H9 (cell line): Measurements from ENCODE around the gene ADAMTS17. TPM values are rescaled to one million over a fixed set of nuclear protein-coding genes. Genes with fewer than 3 reads are reported as not detected.

ENCODE experiments used
- DNase-seq: peaks from one replicate; pipeline ENCODE4 v3.0.0-alpha.2; 2017
- H2AFZ ChIP-seq: one replicate; pipeline ENCODE4 v1.6.1; 2013; ENCODE audit warnings: mild to moderate bottlenecking, low read length, control low read depth, moderate library complexity
- H2AK5ac ChIP-seq: 2 replicates; pipeline ENCODE4 v1.6.1; 2013; ENCODE audit warnings: low read length, control low read depth, mixed read lengths; ENCODE audit not compliant: insufficient read length
- H2BK120ac ChIP-seq: one replicate; pipeline ENCODE4 v1.6.1; 2013; ENCODE audit warnings: low read depth, mild to moderate bottlenecking, low read length, control low read depth, inconsistent platforms; ENCODE audit not compliant: poor library complexity, severe bottlenecking
- H2BK12ac ChIP-seq: 2 replicates; pipeline ENCODE4 v1.6.1; 2013; ENCODE audit warnings: low read length, control low read depth, mixed read lengths, low read depth; ENCODE audit not compliant: insufficient read length
- H2BK15ac ChIP-seq: 2 replicates; pipeline ENCODE4 v1.6.1; 2013; ENCODE audit warnings: low read depth, low read length, control low read depth
- H2BK20ac ChIP-seq: one replicate; pipeline ENCODE4 v1.6.1; 2013; ENCODE audit warnings: low read depth, mild to moderate bottlenecking, low read length, control low read depth, inconsistent platforms; ENCODE audit not compliant: poor library complexity, severe bottlenecking
- H2BK5ac ChIP-seq: 2 replicates; pipeline ENCODE4 v1.6.1; 2013; ENCODE audit warnings: low read length, control low read depth, mixed read lengths; ENCODE audit not compliant: insufficient read length
- H3K14ac ChIP-seq: 2 replicates; pipeline ENCODE4 v1.6.1; 2013; ENCODE audit warnings: low read length, control low read depth; ENCODE audit not compliant: insufficient read depth
- H3K18ac ChIP-seq: 2 replicates; pipeline ENCODE4 v1.6.1; 2013; ENCODE audit warnings: low read depth, mild to moderate bottlenecking, mixed read lengths, low read length, control low read depth; ENCODE audit not compliant: insufficient read length
- H3K23ac ChIP-seq: 2 replicates; pipeline ENCODE4 v1.6.1; 2013; ENCODE audit warnings: low read length, control low read depth, mixed read lengths, low read depth; ENCODE audit not compliant: insufficient read length
- H3K23me2 ChIP-seq: 2 replicates; pipeline ENCODE4 v1.6.1; 2013; ENCODE audit warnings: low read depth, mild to moderate bottlenecking, mixed read lengths, low read length, control low read depth; ENCODE audit not compliant: insufficient read length, poor library complexity, severe bottlenecking
- H3K27ac ChIP-seq: 2 replicates; pipeline ENCODE4 v1.5.1; 2013; ENCODE audit warnings: low read length, control low read depth, mixed read lengths, low read depth; ENCODE audit not compliant: insufficient read length
- H3K27me3 ChIP-seq: 2 replicates; pipeline ENCODE4 v1.6.1; 2013; ENCODE audit warnings: low read length, control low read depth, inconsistent platforms; ENCODE audit not compliant: insufficient read depth
- H3K4ac ChIP-seq: 2 replicates; pipeline ENCODE4 v1.6.1; 2013; ENCODE audit warnings: low read depth, mild to moderate bottlenecking, control low read depth, inconsistent platforms, low read length, moderate library complexity
- H3K4me1 ChIP-seq: 2 replicates; pipeline ENCODE4 v1.6.1; 2013; ENCODE audit warnings: low read length, control low read depth, inconsistent platforms; ENCODE audit not compliant: insufficient read depth
- H3K4me2 ChIP-seq: 2 replicates; pipeline ENCODE4 v1.6.1; 2013; ENCODE audit warnings: low read length, control low read depth, mixed read lengths; ENCODE audit not compliant: insufficient read length, insufficient read depth
- H3K56ac ChIP-seq: 2 replicates; pipeline ENCODE4 v1.6.1; 2013; ENCODE audit warnings: low read depth, mild to moderate bottlenecking, mixed read lengths, low read length, control low read depth; ENCODE audit not compliant: insufficient read length
- H3K79me1 ChIP-seq: 2 replicates; pipeline ENCODE4 v1.6.1; 2013; ENCODE audit warnings: low read depth, mild to moderate bottlenecking, moderate library complexity, low read length, control low read depth, inconsistent platforms; ENCODE audit not compliant: insufficient read depth, poor library complexity, severe bottlenecking
- H3K79me2 ChIP-seq: 2 replicates; pipeline ENCODE4 v1.6.1; 2013; ENCODE audit warnings: low read length, control low read depth, inconsistent platforms; ENCODE audit not compliant: insufficient read depth
- H3K9ac ChIP-seq: 2 replicates; pipeline ENCODE4 v1.6.1; 2013; ENCODE audit warnings: low read length, control low read depth, mixed read lengths; ENCODE audit not compliant: insufficient read length; ENCODE audit errors: extremely low read depth
- H3K9me3 ChIP-seq: one replicate; pipeline ENCODE4 v1.6.1; 2013; ENCODE audit warnings: low read depth, low read length, inconsistent platforms; ENCODE audit not compliant: control insufficient read depth
- H3T11ph ChIP-seq: one replicate; pipeline ENCODE4 v1.6.1; 2013; ENCODE audit warnings: mild to moderate bottlenecking, low read length, control low read depth, inconsistent platforms
- H4K20me1 ChIP-seq: one replicate; pipeline ENCODE4 v1.6.1; 2013; ENCODE audit not compliant: control insufficient read depth, insufficient read length, insufficient read depth
- H4K5ac ChIP-seq: 2 replicates; pipeline ENCODE4 v1.6.1; 2013; ENCODE audit warnings: low read depth, mild to moderate bottlenecking, mixed read lengths, low read length, control low read depth; ENCODE audit not compliant: insufficient read length
- H4K8ac ChIP-seq: replicated peaks from 2 replicates; pipeline ENCODE4 v1.6.1; 2013; ENCODE audit warnings: low read length, control low read depth, mixed read lengths, low read depth; ENCODE audit not compliant: insufficient read length
- H4K91ac ChIP-seq: 2 replicates; pipeline ENCODE4 v1.6.1; 2013; ENCODE audit warnings: low read depth, mild to moderate bottlenecking, moderate library complexity, mixed read lengths, low read length, control low read depth; ENCODE audit not compliant: insufficient read length
- H3K27ac Mint-ChIP-seq, 3 experiments: 2 replicates in 2 of 3; 3 replicates in 1 of 3; pipeline ENCODE4 v1.8.0; 2020 to 2021; ENCODE audit warnings: mixed read lengths in 3 of 3, mild to moderate bottlenecking in 1 of 3, moderate library complexity in 1 of 3
- H3K27me3 Mint-ChIP-seq: 2 replicates; pipeline ENCODE4 v1.8.0; 2021; ENCODE audit warnings: low read depth, mild to moderate bottlenecking, moderate library complexity, mixed read lengths
- H3K36me3 Mint-ChIP-seq, 3 experiments: 2 replicates in 2 of 3; 3 replicates in 1 of 3; pipeline ENCODE4 v1.8.0; 2020 to 2021; ENCODE audit warnings: low read depth in 3 of 3, mixed read lengths in 3 of 3; ENCODE audit not compliant: insufficient read depth in 1 of 3
- H3K4me1 Mint-ChIP-seq, 2 experiments: 2 replicates each; pipeline ENCODE4 v1.8.0; 2020; ENCODE audit warnings: mixed read lengths in 2 of 2
- H3K4me3 Mint-ChIP-seq, 2 experiments: 2 replicates in 1 of 2; 3 replicates in 1 of 2; pipeline ENCODE4 v1.8.0; 2020 to 2021; ENCODE audit warnings: mild to moderate bottlenecking in 2 of 2, mixed read lengths in 2 of 2, moderate library complexity in 1 of 2
- H3K9me3 Mint-ChIP-seq, 2 experiments: 2 replicates in 1 of 2; 3 replicates in 1 of 2; pipeline ENCODE4 v1.8.0; 2020; ENCODE audit warnings: mild to moderate bottlenecking in 2 of 2, mixed read lengths in 2 of 2, moderate library complexity in 1 of 2
- WGBS: extraction: QIAGEN DNeasy Blood & Tissue Kit; methylation state at CpG from one replicate; pipeline ENCODE4 v1.1.7; 2013; ENCODE audit warnings: missing lambda C conversion rate, low lambda C conversion rate, mixed read lengths; ENCODE audit not compliant: insufficient read length; ENCODE audit errors: extremely low coverage; 5-methylcytosine and 5-hydroxymethylcytosine counted together
- total RNA-seq: library from RNA; stranded (reverse); gene quantifications from 2 replicates; pipeline ENCODE4 v1.2.1, GENCODE V29; 2021
- TF ChIP-seq, protein P1 (sequence below): fragments of 200-600 bp; sonication (generic); conservative IDR thresholded peaks from 3 replicates; pipeline ENCODE4 v1.8.0; 2021; ENCODE audit warnings: antibody characterized with exemption, mild to moderate bottlenecking

Gene ADAMTS17
- total RNA-seq, 1 experiment from 2014 or later: 2.9 TPM

- no peaks in the 10 kb centered on the region for H4K20me1 ChIP-seq
- H2BK15ac ChIP-seq: no peak overlapping the region
- H3K4me1 ChIP-seq: no peaks in the 10 kb centered on the region
- H2AFZ ChIP-seq: no peak overlapping the region
- H3K27me3 Mint-ChIP-seq: peaks cover 8% of the 10 kb centered on the region
- no peak overlapping the region for H2BK120ac ChIP-seq
- no peak overlapping the region for H2BK20ac ChIP-seq
- H3K4me3 Mint-ChIP-seq: no peak overlapping the region
- no peak overlapping the region for H3K14ac ChIP-seq
- no peak overlapping the region for H4K5ac ChIP-seq
- H4K91ac ChIP-seq: no peak overlapping the region
- no peak overlapping the region for H3K23ac ChIP-seq
- no peaks in the 10 kb centered on the region for H3K23me2 ChIP-seq
- H3K4me1 Mint-ChIP-seq: no peaks in the 10 kb centered on the region
- no peaks in the 10 kb centered on the region for H3K79me1 ChIP-seq
- H3K4ac ChIP-seq: no peak overlapping the region
- H3K18ac ChIP-seq: no peak overlapping the region
- no peak overlapping the region for H3K27ac ChIP-seq
- H3K79me2 ChIP-seq: no peaks in the 10 kb centered on the region
- H3K4me2 ChIP-seq: no peak overlapping the region
- H3K9me3 Mint-ChIP-seq: peaks cover 9 to 14% of the 10 kb centered on the region in 2 experiments
- no peak overlapping the region for H3K56ac ChIP-seq
- H3K36me3 Mint-ChIP-seq: peaks cover 5 to 17% (median 9%) of the 10 kb centered on the region in 3 experiments; a peak in 6 of 7 replicates
- no peaks in the 10 kb centered on the region for H3K27me3 ChIP-seq
- H4K8ac ChIP-seq: no peak overlapping the region
- TF ChIP-seq, protein P1, sequence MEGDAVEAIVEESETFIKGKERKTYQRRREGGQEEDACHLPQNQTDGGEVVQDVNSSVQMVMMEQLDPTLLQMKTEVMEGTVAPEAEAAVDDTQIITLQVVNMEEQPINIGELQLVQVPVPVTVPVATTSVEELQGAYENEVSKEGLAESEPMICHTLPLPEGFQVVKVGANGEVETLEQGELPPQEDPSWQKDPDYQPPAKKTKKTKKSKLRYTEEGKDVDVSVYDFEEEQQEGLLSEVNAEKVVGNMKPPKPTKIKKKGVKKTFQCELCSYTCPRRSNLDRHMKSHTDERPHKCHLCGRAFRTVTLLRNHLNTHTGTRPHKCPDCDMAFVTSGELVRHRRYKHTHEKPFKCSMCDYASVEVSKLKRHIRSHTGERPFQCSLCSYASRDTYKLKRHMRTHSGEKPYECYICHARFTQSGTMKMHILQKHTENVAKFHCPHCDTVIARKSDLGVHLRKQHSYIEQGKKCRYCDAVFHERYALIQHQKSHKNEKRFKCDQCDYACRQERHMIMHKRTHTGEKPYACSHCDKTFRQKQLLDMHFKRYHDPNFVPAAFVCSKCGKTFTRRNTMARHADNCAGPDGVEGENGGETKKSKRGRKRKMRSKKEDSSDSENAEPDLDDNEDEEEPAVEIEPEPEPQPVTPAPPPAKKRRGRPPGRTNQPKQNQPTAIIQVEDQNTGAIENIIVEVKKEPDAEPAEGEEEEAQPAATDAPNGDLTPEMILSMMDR: no peak
- H3K27ac Mint-ChIP-seq: no peak overlapping the region; a peak in 1 of 7 replicates
- H2BK5ac ChIP-seq: no peak overlapping the region
- H3T11ph ChIP-seq: no peak overlapping the region
- no peak overlapping the region for H3K9ac ChIP-seq
- DNase-seq: no peak
- no CpG with 5 or more reads among the region's 10 CpGs for WGBS
- H2AK5ac ChIP-seq: no peak overlapping the region
- no peak overlapping the region for H2BK12ac ChIP-seq
- H3K9me3 ChIP-seq: peaks cover 5% of the 10 kb centered on the region
These were observed 310.0 kb downstream of the ADAMTS17 start for GRCh38 chr15:100031665-100032357.
